Fibroblast of lung (primary cell): ENCODE measurements around the gene SERPIND1. TPM values are rescaled to one million over a fixed set of nuclear protein-coding genes. Genes with fewer than 3 reads are reported as not detected.

Experiments
- DNase-seq, 2 donors: peaks; one replicate each; pipeline versions ENCODE4 v3.0.0 to v3.0.0-alpha.2; 2010; ENCODE audit warnings: low read depth in 2 of 2
- H2AFZ ChIP-seq: 2 replicates; pipeline ENCODE4 v1.5.1; 2012; ENCODE audit warnings: low read length, control low read depth, inconsistent platforms
- H3K27ac ChIP-seq: 2 replicates; pipeline ENCODE4 v1.5.1; 2011; ENCODE audit warnings: low read length, control low read depth; ENCODE audit not compliant: insufficient read depth
- H3K27me3 ChIP-seq: 2 replicates; pipeline ENCODE4 v1.5.1; 2011; ENCODE audit warnings: mild to moderate bottlenecking, low read length; ENCODE audit not compliant: control insufficient read depth, insufficient read depth
- H3K36me3 ChIP-seq: 2 replicates; pipeline ENCODE4 v1.5.1; 2011; ENCODE audit warnings: low read length; ENCODE audit not compliant: control insufficient read depth, insufficient read depth
- H3K4me1 ChIP-seq: 2 replicates; pipeline ENCODE4 v1.5.1; 2011; ENCODE audit warnings: low read length; ENCODE audit not compliant: control insufficient read depth, insufficient read depth; ENCODE audit errors: extremely low read depth
- H3K4me2 ChIP-seq: 2 replicates; pipeline ENCODE4 v1.5.1; 2011; ENCODE audit warnings: low read length, control low read depth; ENCODE audit not compliant: insufficient read depth; ENCODE audit errors: extremely low read depth
- H3K4me3 ChIP-seq, 4 experiments: fragments of 200-600 bp in 1 of 4; sonication (generic) in 1 of 4; replicated peaks in 1 of 4; 2 replicates each; pipeline ENCODE4 v1.5.1; 2011 to 2016; ENCODE audit warnings: low read length in 4 of 4, low read depth in 3 of 4, mild to moderate bottlenecking in 3 of 4, control low read depth in 2 of 4, inconsistent platforms in 1 of 4, mixed read lengths in 1 of 4; ENCODE audit not compliant: insufficient read depth in 1 of 4; ENCODE audit errors: control extremely low read depth in 1 of 4
- H3K79me2 ChIP-seq: 2 replicates; pipeline ENCODE4 v1.5.1; 2012; ENCODE audit warnings: mild to moderate bottlenecking, low read length, inconsistent platforms; ENCODE audit not compliant: control insufficient read depth, insufficient read depth
- H3K9ac ChIP-seq: 2 replicates; pipeline ENCODE4 v1.5.1; 2011; ENCODE audit warnings: mild to moderate bottlenecking, low read length, control low read depth; ENCODE audit not compliant: insufficient read depth
- H3K9me3 ChIP-seq: 2 replicates; pipeline ENCODE4 v1.5.1; 2012; ENCODE audit warnings: low read depth, low read length; ENCODE audit not compliant: control insufficient read depth, insufficient read depth
- H4K20me1 ChIP-seq: 2 replicates; pipeline ENCODE4 v1.5.1; 2011; ENCODE audit warnings: low read length; ENCODE audit not compliant: control insufficient read depth, insufficient read depth; ENCODE audit errors: extremely low read depth
- CTCF ChIP-seq, 2 donors: IDR thresholded peaks in 1 of 2; conservative IDR thresholded peaks in 1 of 2; 1 replicate in 1 of 2; 2 replicates in 1 of 2; pipeline ENCODE4 v1.5.1; 2011 to 2012; ENCODE audit warnings: low read length in 2 of 2, control low read depth in 1 of 2, inconsistent platforms in 1 of 2, low read depth in 1 of 2, mild to moderate bottlenecking in 1 of 2
- EZH2 ChIP-seq: IDR thresholded peaks from 2 replicates; pipeline ENCODE4 v1.5.1; 2012; ENCODE audit warnings: low read length, control low read depth, mild to moderate bottlenecking; ENCODE audit errors: missing control alignments
- polyA plus RNA-seq, 2 donors: library from polyadenylated mRNA; depleted of rRNA in 1 of 2; stranded (reverse) in 1 of 2; unstranded in 1 of 2; fragments of >200 nt; gene quantifications; 2 replicates each; pipeline ENCODE4 v1.2.1, GENCODE V29; 2011 to 2012; ENCODE audit warnings: missing spikeins in 1 of 2
- total RNA-seq: library from RNA; depleted of rRNA; stranded (reverse); fragments of >200 nt; gene quantifications from 2 replicates; pipeline ENCODE4 v1.2.1, GENCODE V29; 2014

Gene SERPIND1
- total and polyA plus RNA-seq, 2 donors (not counting 1 experiment from before 2014, with no cell fraction given), result 0.03 TPM; not detected in 1

GRCh38 chr22:20742764-20743163, 31.1 kb upstream of the SERPIND1 start:
- Histone ChIP-seq H3K4me3 (no peak overlapping the region), H4K20me1 (no peaks in the 10 kb centered on the region)
- no peak for TF ChIP-seq EZH2
- no peak for TF ChIP-seq CTCF (conservative IDR thresholded peaks at IDR 0.05 in 1 of 2, IDR thresholded peaks at IDR 0.05 in 1 of 2; ENCODE audit: low read depth in 1 of 2, low read length in 2 of 2)

GRCh38 chr22:20744456-20744855, 29.5 kb upstream of the SERPIND1 start:
- Histone ChIP-seq H3K4me2 (no peak overlapping the region), H3K36me3 (peaks cover 11% of the 10 kb centered on the region), H4K20me1 (no peaks in the 10 kb centered on the region), H3K9me3 (no peaks in the 10 kb centered on the region), H3K4me3 (no peak overlapping the region), H3K27me3 (no peaks in the 10 kb centered on the region), H3K79me2 (no peaks in the 10 kb centered on the region), H2AFZ (no peak overlapping the region), H3K27ac (no peak overlapping the region), H3K4me1 (no peaks in the 10 kb centered on the region), H3K9ac (no peak overlapping the region)
- DNase-seq, result no peak
- no peak for TF ChIP-seq EZH2
- TF ChIP-seq CTCF (conservative IDR thresholded peaks at IDR 0.05 in 1 of 2, IDR thresholded peaks at IDR 0.05 in 1 of 2; ENCODE audit: low read depth in 1 of 2, low read length in 2 of 2), result no peak

More at GRCh38 chr22:20742764-20743163, 31.1 kb upstream of the SERPIND1 start:
- Histone ChIP-seq H3K36me3 (peaks cover 11% of the 10 kb centered on the region), H2AFZ (no peak overlapping the region), H3K9me3 (no peaks in the 10 kb centered on the region), H3K79me2 (no peaks in the 10 kb centered on the region), H3K27ac (no peak overlapping the region), H3K4me1 (no peaks in the 10 kb centered on the region), H3K4me2 (no peak overlapping the region), H3K9ac (no peak overlapping the region), H3K27me3 (no peaks in the 10 kb centered on the region)
- DNase-seq, result no peak

- Histone ChIP-seq H4K20me1 (no peaks in the 10 kb centered on the region), H3K4me2 (no peak overlapping the region), H3K4me1 (no peaks in the 10 kb centered on the region), H3K9me3 (no peaks in the 10 kb centered on the region), H3K9ac (no peak overlapping the region), H3K36me3 (peaks cover 11% of the 10 kb centered on the region), H2AFZ (no peak overlapping the region), H3K4me3 (no peak overlapping the region), H3K27me3 (no peaks in the 10 kb centered on the region), H3K79me2 (no peaks in the 10 kb centered on the region), H3K27ac (no peak overlapping the region)
- DNase-seq, result no peak
- TF ChIP-seq EZH2 (no peak), CTCF (conservative IDR thresholded peaks at IDR 0.05 in 1 of 2, IDR thresholded peaks at IDR 0.05 in 1 of 2; ENCODE audit: low read depth in 1 of 2, low read length in 2 of 2) (no peak)
These were observed 28.8 kb upstream of the SERPIND1 start for GRCh38 chr22:20745119-20745518.
